DND-41 (cell line): ENCODE data around the gene SARM1.

Source experiments
- ATAC-seq: fragments of 200-7000 bp; cut with Tn5 transposase; 3 replicates; pipeline ENCODE4 v1.9.1; 2021; ENCODE audit warnings: low read depth; ENCODE audit not compliant: insufficient read depth
- DNase-seq: peaks from one replicate; pipeline ENCODE4 v3.0.0-alpha.2; 2020
- H2AFZ ChIP-seq: 2 replicates; pipeline ENCODE4 v1.6.0; 2012; ENCODE audit warnings: low read depth, low read length
- H3K27ac ChIP-seq: 2 replicates; pipeline ENCODE4 v1.5.1; 2012; ENCODE audit warnings: low read length, inconsistent platforms
- H3K27me3 ChIP-seq: fragments of 200-600 bp; sonication (generic); 2 replicates; pipeline ENCODE4 v1.6.0; 2012; ENCODE audit warnings: low read length, mild to moderate bottlenecking, inconsistent platforms; ENCODE audit not compliant: insufficient read depth, poor library complexity
- H3K36me3 ChIP-seq: 2 replicates; pipeline ENCODE4 v1.5.1; 2012; ENCODE audit warnings: low read length, inconsistent platforms; ENCODE audit not compliant: insufficient read depth
- H3K4me1 ChIP-seq: 2 replicates; pipeline ENCODE4 v1.5.1; 2012; ENCODE audit warnings: mild to moderate bottlenecking, low read length; ENCODE audit not compliant: insufficient read depth
- H3K4me2 ChIP-seq: 2 replicates; pipeline ENCODE4 v1.6.0; 2012; ENCODE audit warnings: mild to moderate bottlenecking, moderate library complexity, low read length, inconsistent platforms; ENCODE audit not compliant: insufficient read depth
- H3K4me3 ChIP-seq, 2 experiments: fragments of 200-600 bp in 1 of 2; shearing (Covaris generic) in 1 of 2; 2 replicates each; pipeline ENCODE4 v1.5.1; 2012 to 2016; ENCODE audit warnings: inconsistent platforms in 2 of 2, low read length in 2 of 2, mild to moderate bottlenecking in 2 of 2, low read depth in 1 of 2, moderate library complexity in 1 of 2
- H3K79me2 ChIP-seq: 2 replicates; pipeline ENCODE4 v1.6.0; 2012; ENCODE audit warnings: low read length, inconsistent platforms; ENCODE audit not compliant: insufficient read depth
- H3K9ac ChIP-seq: 2 replicates; pipeline ENCODE4 v1.6.0; 2012; ENCODE audit warnings: low read depth, mild to moderate bottlenecking, inconsistent platforms, low read length, moderate library complexity
- H3K9me3 ChIP-seq: 2 replicates; pipeline ENCODE4 v1.5.1; 2012; ENCODE audit warnings: low read length, moderate library complexity, mild to moderate bottlenecking, inconsistent platforms; ENCODE audit not compliant: insufficient read depth, severe bottlenecking
- H4K20me1 ChIP-seq: 2 replicates; pipeline ENCODE4 v1.6.0; 2012; ENCODE audit warnings: low read length; ENCODE audit not compliant: insufficient read depth
- EZH2 ChIP-seq: IDR thresholded peaks from 3 replicates; pipeline ENCODE4 v1.6.1; 2012; ENCODE audit warnings: borderline replicate concordance, low read depth, mild to moderate bottlenecking, moderate library complexity, low read length, inconsistent platforms; ENCODE audit not compliant: severe bottlenecking
- TF ChIP-seq, protein P1 (sequence below): IDR thresholded peaks from 2 replicates; pipeline ENCODE4 v1.5.1; 2012; ENCODE audit warnings: borderline replicate concordance, low read length, moderate library complexity, mild to moderate bottlenecking; ENCODE audit not compliant: poor library complexity, severe bottlenecking; ENCODE audit errors: extremely low read depth

The SARM1 gene

DNA sequence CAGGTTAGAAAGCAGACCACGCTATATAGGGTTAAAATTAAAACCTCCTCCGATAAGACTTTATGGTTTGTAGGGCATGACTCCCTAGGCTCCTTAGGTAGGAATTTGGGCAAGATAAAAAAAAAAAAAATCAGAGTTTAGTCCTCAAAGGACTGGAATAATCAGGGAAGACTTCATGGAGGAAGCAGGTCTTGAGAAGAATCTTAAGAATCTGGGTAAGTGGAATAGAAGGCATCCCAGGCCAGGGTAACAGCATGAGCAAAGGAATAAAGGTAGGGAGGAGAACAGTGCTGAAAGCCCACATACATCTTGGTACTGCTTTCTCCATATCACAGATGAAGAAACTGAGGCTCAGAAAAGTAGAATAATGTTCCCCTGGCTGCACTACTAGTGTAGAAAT, 19.1 kb downstream of the SARM1 start:
- Histone ChIP-seq H3K9me3 (no peaks in the 10 kb centered on the region), H3K27ac (no peak overlapping the region)
- ATAC-seq = no peak

GRCh38 chr17:28390984-28391383, 19.5 kb downstream of the SARM1 start:
- Histone ChIP-seq H3K4me3 (no peak overlapping the region), H3K36me3 (no peaks in the 10 kb centered on the region), H3K79me2 (no peaks in the 10 kb centered on the region), H4K20me1 (no peaks in the 10 kb centered on the region), H3K9ac (no peak overlapping the region), H3K4me1 (no peaks in the 10 kb centered on the region), H3K9me3 (no peaks in the 10 kb centered on the region), H3K27me3 (no peaks in the 10 kb centered on the region), H2AFZ (no peak overlapping the region), H3K4me2 (no peak overlapping the region), H3K27ac (no peak overlapping the region)
- TF ChIP-seq, protein P1, sequence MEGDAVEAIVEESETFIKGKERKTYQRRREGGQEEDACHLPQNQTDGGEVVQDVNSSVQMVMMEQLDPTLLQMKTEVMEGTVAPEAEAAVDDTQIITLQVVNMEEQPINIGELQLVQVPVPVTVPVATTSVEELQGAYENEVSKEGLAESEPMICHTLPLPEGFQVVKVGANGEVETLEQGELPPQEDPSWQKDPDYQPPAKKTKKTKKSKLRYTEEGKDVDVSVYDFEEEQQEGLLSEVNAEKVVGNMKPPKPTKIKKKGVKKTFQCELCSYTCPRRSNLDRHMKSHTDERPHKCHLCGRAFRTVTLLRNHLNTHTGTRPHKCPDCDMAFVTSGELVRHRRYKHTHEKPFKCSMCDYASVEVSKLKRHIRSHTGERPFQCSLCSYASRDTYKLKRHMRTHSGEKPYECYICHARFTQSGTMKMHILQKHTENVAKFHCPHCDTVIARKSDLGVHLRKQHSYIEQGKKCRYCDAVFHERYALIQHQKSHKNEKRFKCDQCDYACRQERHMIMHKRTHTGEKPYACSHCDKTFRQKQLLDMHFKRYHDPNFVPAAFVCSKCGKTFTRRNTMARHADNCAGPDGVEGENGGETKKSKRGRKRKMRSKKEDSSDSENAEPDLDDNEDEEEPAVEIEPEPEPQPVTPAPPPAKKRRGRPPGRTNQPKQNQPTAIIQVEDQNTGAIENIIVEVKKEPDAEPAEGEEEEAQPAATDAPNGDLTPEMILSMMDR = no peak
- TF ChIP-seq EZH2 = no peak
- no peak for ATAC-seq
- DNase-seq = no peak

More for the DNA sequence above, 19.1 kb downstream of the SARM1 start:
- H3K79me2 ChIP-seq = no peaks in the 10 kb centered on the region
- no peak overlapping the region for H3K4me2 ChIP-seq
- TF ChIP-seq EZH2 = no peak
- TF ChIP-seq, protein P1 = no peak
- no peak overlapping the region for H3K9ac ChIP-seq
- no peaks in the 10 kb centered on the region for H3K27me3 ChIP-seq
- DNase-seq = no peak
- H2AFZ ChIP-seq = no peak overlapping the region
- H3K4me3 ChIP-seq = no peak overlapping the region
- H3K4me1 ChIP-seq = peaks cover under 1% of the 10 kb centered on the region
- H3K36me3 ChIP-seq = no peaks in the 10 kb centered on the region
- no peaks in the 10 kb centered on the region for H4K20me1 ChIP-seq

GRCh38 chr17:28391401-28391800, 19.9 kb downstream of the SARM1 start:
- no peak overlapping the region for H3K4me3 ChIP-seq
- H3K27me3 ChIP-seq = no peaks in the 10 kb centered on the region
- H3K4me2 ChIP-seq = no peak overlapping the region
- no peak overlapping the region for H3K27ac ChIP-seq
- no peaks in the 10 kb centered on the region for H3K36me3 ChIP-seq
- H3K4me1 ChIP-seq = no peaks in the 10 kb centered on the region
- no peak overlapping the region for H3K9ac ChIP-seq
- no peak for TF ChIP-seq EZH2
- TF ChIP-seq, protein P1 = no peak
- no peak for ATAC-seq
- no peak for DNase-seq
- no peaks in the 10 kb centered on the region for H4K20me1 ChIP-seq
- no peak overlapping the region for H2AFZ ChIP-seq
- no peaks in the 10 kb centered on the region for H3K79me2 ChIP-seq
- H3K9me3 ChIP-seq = no peaks in the 10 kb centered on the region

DNA sequence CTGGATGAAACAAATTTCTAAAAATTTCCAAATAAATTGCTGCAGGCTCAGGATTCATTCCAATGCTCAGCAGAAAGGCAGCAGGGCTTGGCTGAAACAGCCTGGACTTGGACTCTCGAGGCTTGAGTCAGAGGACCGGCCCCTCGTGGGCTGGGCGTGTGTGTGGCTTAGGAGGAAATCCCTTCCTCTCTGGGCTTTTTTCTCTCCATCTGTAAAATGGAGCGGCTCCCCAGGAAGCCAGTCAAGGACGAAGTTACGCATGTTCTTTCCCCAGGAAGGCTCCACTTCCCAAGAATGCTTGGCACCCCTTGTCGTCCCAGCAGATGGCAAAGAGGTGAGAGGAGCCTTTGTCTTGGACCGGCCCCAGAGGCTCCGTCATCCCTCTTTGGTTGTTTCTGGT, 21.0 kb downstream of the SARM1 start:
- Histone ChIP-seq H3K4me1 (no peaks in the 10 kb centered on the region), H3K4me3 (no peak overlapping the region), H3K79me2 (no peaks in the 10 kb centered on the region), H4K20me1 (no peaks in the 10 kb centered on the region), H3K27me3 (no peaks in the 10 kb centered on the region), H3K36me3 (no peaks in the 10 kb centered on the region), H3K9ac (no peak overlapping the region), H3K4me2 (no peak overlapping the region), H3K9me3 (no peaks in the 10 kb centered on the region), H2AFZ (no peak overlapping the region), H3K27ac (no peak overlapping the region)
- TF ChIP-seq, protein P1 = no peak
- no peak for TF ChIP-seq EZH2
- ATAC-seq (no peak), DNase-seq (no peak)
